ENCODE measurements around the gene PRKCB.

PRKCB gene

DNA sequence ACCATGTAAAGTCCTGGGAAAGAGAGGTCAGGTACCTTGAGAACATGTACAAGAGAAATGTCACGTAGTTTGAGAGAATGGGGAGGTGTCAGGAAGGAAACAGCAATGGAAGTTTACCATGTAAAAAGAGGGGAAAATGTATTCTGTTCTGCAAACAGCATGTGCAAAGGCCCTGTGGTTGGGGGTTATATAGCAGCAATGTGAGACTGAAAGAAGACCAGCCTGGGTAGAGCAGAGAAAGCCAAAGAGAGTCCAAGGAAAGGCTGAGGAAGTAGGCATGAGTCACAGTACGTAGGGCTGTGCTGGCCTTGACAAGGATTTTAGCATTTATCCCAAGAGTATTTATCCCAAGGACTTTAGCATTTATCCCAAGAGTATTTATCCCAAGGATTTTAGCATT is 279.1 kb downstream of the PRKCB start:
- in situ Hi-C loops (cut with MboI; ENCODE audit: low sequenced_read_pairs, unreplicated experiment) = no loop called here
- TF ChIP-seq, protein P1, sequence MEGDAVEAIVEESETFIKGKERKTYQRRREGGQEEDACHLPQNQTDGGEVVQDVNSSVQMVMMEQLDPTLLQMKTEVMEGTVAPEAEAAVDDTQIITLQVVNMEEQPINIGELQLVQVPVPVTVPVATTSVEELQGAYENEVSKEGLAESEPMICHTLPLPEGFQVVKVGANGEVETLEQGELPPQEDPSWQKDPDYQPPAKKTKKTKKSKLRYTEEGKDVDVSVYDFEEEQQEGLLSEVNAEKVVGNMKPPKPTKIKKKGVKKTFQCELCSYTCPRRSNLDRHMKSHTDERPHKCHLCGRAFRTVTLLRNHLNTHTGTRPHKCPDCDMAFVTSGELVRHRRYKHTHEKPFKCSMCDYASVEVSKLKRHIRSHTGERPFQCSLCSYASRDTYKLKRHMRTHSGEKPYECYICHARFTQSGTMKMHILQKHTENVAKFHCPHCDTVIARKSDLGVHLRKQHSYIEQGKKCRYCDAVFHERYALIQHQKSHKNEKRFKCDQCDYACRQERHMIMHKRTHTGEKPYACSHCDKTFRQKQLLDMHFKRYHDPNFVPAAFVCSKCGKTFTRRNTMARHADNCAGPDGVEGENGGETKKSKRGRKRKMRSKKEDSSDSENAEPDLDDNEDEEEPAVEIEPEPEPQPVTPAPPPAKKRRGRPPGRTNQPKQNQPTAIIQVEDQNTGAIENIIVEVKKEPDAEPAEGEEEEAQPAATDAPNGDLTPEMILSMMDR (IDR thresholded peaks at IDR 0.05; ENCODE audit: borderline replicate concordance, control extremely low read depth, extremely low read depth, insufficient read depth, missing control alignments) = no peak
- DNase-seq (ENCODE audit: low spot score) = no peak

DNA sequence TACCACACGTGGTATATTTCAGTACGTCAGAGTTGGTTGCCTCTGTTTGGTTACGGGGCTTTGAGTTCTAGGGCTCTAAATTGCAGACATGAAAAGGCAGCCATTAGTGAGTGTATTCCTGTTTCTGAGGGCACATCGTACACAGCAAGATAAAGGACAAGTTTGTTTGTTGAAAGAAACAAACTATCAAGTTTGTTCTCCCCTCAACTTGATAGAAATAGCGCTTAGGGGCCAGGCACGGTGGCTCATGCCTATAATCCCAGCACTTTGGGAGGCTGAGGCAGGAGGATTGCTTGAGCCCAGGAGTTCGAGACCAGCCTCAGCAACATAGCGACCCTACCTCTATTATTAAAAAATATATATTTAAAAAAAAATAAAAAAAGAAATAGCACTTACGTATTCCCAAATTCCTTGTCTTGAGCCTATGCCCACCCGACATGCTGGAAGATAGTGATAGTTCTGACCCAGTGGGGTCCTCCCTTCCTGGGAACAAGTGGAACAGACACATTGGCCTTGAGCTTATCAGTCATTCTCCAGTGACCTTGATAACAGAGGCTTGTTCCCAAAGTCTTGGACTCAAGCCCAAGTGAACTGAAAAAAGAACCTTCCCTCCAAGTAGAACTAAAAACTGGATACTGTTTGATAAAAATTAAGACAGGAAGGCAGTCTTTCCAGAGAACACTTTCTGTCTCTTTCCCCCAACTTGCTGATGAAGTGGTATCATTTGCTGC is 280.4 kb downstream of the PRKCB start:
- TF ChIP-seq, protein P1 (IDR thresholded peaks at IDR 0.05; ENCODE audit: borderline replicate concordance, control extremely low read depth, extremely low read depth, insufficient read depth, missing control alignments) = no peak
- in situ Hi-C loops (cut with MboI; ENCODE audit: low sequenced_read_pairs, unreplicated experiment) = no loop called here
- no peak for DNase-seq (ENCODE audit: low spot score)

DNA sequence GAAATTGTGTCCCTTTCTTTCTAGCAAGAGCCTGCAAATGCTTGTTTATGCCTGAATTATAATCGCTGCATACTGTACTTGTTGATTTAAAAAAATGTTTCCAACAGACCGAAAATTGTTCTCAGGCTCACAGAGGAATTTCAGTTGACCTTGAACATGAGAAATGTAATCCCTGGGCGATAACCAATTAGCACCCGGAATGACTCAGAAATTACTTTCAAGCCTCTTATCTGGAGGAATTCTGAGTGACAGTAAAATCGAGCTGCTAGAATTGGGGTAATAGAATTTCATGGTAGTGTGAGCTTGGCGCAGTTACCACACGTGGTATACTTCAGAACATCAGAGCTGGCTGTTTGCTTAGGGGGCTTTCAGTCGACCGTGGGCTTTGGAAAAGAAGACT is 281.2 kb downstream of the PRKCB start:
- in situ Hi-C loops (cut with MboI; ENCODE audit: low sequenced_read_pairs, unreplicated experiment) = no loop called here
- TF ChIP-seq, protein P1 (IDR thresholded peaks at IDR 0.05; ENCODE audit: borderline replicate concordance, control extremely low read depth, extremely low read depth, insufficient read depth, missing control alignments) = no peak

DNA sequence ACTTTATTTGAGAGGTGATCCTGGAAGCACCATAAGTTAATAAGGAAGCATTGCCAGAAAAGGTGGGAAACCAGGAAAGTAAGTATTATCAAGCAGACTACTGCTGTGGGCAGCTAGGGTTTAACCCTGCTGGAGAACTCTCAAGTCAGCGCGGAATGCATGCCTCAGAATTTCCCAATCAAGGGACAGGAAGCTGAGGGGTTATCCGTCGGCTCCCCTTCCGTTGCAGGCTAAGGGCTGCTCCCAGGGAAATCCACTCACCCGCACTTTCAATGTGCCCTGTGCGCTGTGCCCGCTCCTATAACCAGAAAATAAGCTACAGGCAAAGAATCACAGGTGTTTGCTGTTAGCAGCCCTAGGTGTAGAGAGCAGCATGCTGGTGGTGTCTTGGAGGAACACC is 281.9 kb downstream of the PRKCB start:
- no peak for DNase-seq (ENCODE audit: low spot score)
- in situ Hi-C loops (cut with MboI; ENCODE audit: low sequenced_read_pairs, unreplicated experiment) = no loop called here
- TF ChIP-seq, protein P1 (IDR thresholded peaks at IDR 0.05; ENCODE audit: borderline replicate concordance, control extremely low read depth, extremely low read depth, insufficient read depth, missing control alignments) = no peak

More for the DNA sequence above, 281.2 kb downstream of the PRKCB start:
- DNase-seq (ENCODE audit: low spot score) = no peak

DNA sequence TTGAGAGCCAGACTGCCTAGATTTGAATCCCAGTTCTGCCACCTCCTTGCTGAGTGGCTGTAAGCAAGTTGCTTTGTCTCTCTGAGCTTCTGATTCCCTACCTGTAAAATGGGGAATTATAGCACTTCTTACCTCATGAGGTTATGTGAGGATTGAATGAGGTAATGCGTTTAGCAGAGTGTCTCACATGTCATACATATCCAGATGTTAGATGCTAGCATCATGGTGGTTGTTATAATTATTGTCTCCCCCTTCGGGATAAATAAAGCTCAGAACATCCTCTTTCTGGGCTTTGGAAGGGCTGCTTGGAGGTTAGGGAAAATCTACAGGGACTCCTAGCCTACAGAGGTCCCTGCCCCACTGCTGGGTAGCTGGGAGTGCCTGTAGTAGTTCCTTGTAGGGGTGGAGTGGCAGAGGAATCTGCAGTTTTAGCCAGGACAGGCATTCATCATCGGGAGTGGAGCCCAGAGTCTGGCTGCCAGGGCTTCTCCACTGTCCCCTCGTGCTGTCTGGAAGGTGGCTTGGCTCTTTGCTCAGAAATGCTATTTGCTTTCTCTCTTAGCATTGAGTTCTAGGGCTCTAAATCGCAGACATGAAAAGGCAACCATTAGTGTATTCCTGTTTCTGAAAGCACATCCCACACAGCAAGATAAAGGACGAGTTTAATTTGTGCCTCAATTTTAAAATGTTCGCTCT is 282.5 kb downstream of the PRKCB start:
- DNase-seq (ENCODE audit: low spot score) = no peak
- TF ChIP-seq, protein P1 (IDR thresholded peaks at IDR 0.05; ENCODE audit: borderline replicate concordance, control extremely low read depth, extremely low read depth, insufficient read depth, missing control alignments) = no peak
- in situ Hi-C loops (cut with MboI; ENCODE audit: low sequenced_read_pairs, unreplicated experiment) = no loop called here

DNA sequence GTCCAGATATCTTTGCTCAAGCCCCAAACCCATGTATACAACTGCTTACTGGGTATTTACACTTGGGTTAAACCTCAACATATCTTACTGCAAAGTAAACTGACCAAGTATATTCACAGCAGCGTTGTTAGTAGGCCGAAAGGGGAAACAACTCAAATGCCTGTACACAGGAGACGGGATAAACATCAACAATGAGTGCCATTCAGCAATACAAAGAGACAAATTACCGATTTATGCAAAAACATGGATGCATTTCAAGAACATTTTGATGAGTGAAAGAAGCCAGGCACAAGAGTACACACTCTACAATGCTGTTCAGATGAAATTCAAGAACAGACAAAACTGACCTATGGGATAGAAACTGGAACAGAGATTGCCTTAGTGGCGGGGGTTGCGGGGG is 284.0 kb downstream of the PRKCB start:
- TF ChIP-seq, protein P1 (IDR thresholded peaks at IDR 0.05; ENCODE audit: borderline replicate concordance, control extremely low read depth, extremely low read depth, insufficient read depth, missing control alignments) = no peak
- DNase-seq (ENCODE audit: low spot score) = no peak
- in situ Hi-C loops (cut with MboI; ENCODE audit: low sequenced_read_pairs, unreplicated experiment) = no loop called here
